ENCODE measurements around the gene AGAP5. TPM values are rescaled to one million over a fixed set of nuclear protein-coding genes. Genes with fewer than 3 reads are reported as not detected.

AGAP5 gene
- polyA plus RNA-seq, 3 donors from 2014 or later, result 0.37 TPM; not detected in 2

Other genes starting within 250 kb of the AGAP5 start
- gene PPP3CB, start 202.1 kb downstream of the AGAP5 start, polyA plus RNA-seq, result 1 to 10 TPM; 6.9 to 8.7 (median 8.3) TPM
- gene USP54, start 106.8 kb downstream of the AGAP5 start, polyA plus RNA-seq, result 1 to 10 TPM in 1 of 3 donors, under 1 TPM in 1, not detected in 1; 0.48 to 1.6 TPM
- gene MYOZ1, start 56.6 kb downstream of the AGAP5 start, polyA plus RNA-seq, result not detected
- gene SYNPO2L, start 42.1 kb downstream of the AGAP5 start, polyA plus RNA-seq, result not detected
- 10 to 100 TPM; 15.5 to 77.7 (median 21.3) TPM for gene SEC24C, start 46.3 kb upstream of the AGAP5 start, polyA plus RNA-seq
- 10 to 100 TPM; 24.8 to 46.9 (median 42.7) TPM for gene CHCHD1, start 83.9 kb upstream of the AGAP5 start, polyA plus RNA-seq
- 10 to 100 TPM in 2 of 3 donors, 1 to 10 TPM in 1; 7.3 to 44.7 (median 14.8) TPM for gene ZSWIM8, start 87.5 kb upstream of the AGAP5 start, polyA plus RNA-seq
- gene NDST2, start 113.5 kb upstream of the AGAP5 start, polyA plus RNA-seq, result 10 to 100 TPM; 10.6 to 29.9 (median 10.7) TPM
- gene CAMK2G, start 176.4 kb upstream of the AGAP5 start, polyA plus RNA-seq, result 1 to 10 TPM; 4.8 to 5.8 (median 5.0) TPM
- gene PLAU, start 213.0 kb upstream of the AGAP5 start, polyA plus RNA-seq, result under 1 TPM in 1 of 3 donors, not detected in 2; 0.08 TPM